Thymus (tissue), 11 donors: Measurements from ENCODE around the gene RNLS. TPM values are rescaled to one million over a fixed set of nuclear protein-coding genes. Genes with fewer than 3 reads are reported as not detected.

Experiments used
- DNase-seq, 9 donors: peaks; one replicate each; pipeline ENCODE4 v3.0.0-alpha.2; 2013; ENCODE audit warnings: low spot score in 9 of 9, low read depth in 6 of 9, missing footprints in 1 of 9
- H3K27ac ChIP-seq, 2 donors: one replicate each; pipeline ENCODE4 v1.5.1; 2013; ENCODE audit warnings: control low read depth in 1 of 2, low read depth in 1 of 2, low read length in 1 of 2, mild to moderate bottlenecking in 1 of 2, moderate library complexity in 1 of 2
- H3K27me3 ChIP-seq, 2 donors: one replicate each; pipeline ENCODE4 v1.5.1; 2013; ENCODE audit warnings: low read length in 1 of 2; ENCODE audit not compliant: control insufficient read depth in 2 of 2, insufficient read depth in 1 of 2
- H3K36me3 ChIP-seq, 2 donors: one replicate each; pipeline ENCODE4 v1.5.1; 2013; ENCODE audit warnings: low read length in 1 of 2, mild to moderate bottlenecking in 1 of 2, moderate library complexity in 1 of 2; ENCODE audit not compliant: control insufficient read depth in 2 of 2, insufficient read depth in 2 of 2
- H3K4me1 ChIP-seq, 2 donors: one replicate each; pipeline ENCODE4 v1.5.1; 2013; ENCODE audit warnings: low read length in 2 of 2; ENCODE audit not compliant: control insufficient read depth in 2 of 2, insufficient read depth in 2 of 2
- H3K4me3 ChIP-seq, 2 donors: one replicate each; pipeline ENCODE4 v1.5.1; 2013; ENCODE audit warnings: low read length in 2 of 2, control low read depth in 1 of 2, mild to moderate bottlenecking in 1 of 2
- H3K9me3 ChIP-seq, 2 donors: one replicate each; pipeline ENCODE4 v1.5.1; 2013; ENCODE audit warnings: low read length in 1 of 2, mild to moderate bottlenecking in 1 of 2; ENCODE audit not compliant: control insufficient read depth in 2 of 2, insufficient read depth in 1 of 2
- WGBS: extraction: QIAGEN DNeasy Blood & Tissue Kit; methylation state at CpG from one replicate; pipeline ENCODE4 v1.1.7; 2013; 5-methylcytosine and 5-hydroxymethylcytosine counted together
- polyA plus RNA-seq: library from polyadenylated mRNA; stranded (reverse); fragments of 200-250 nt; gene quantifications from one replicate; pipeline ENCODE4 v1.2.3, GENCODE V29; 2013
- total RNA-seq: library from RNA; stranded (reverse); fragments of 120-200 nt; gene quantifications from one replicate; pipeline ENCODE4 v1.2.4, GENCODE V29; 2013
- donor health status: healthy.

RNLS gene
- total and polyA plus RNA-seq, 2 donors = 4.3 to 5.0 TPM

DNA sequence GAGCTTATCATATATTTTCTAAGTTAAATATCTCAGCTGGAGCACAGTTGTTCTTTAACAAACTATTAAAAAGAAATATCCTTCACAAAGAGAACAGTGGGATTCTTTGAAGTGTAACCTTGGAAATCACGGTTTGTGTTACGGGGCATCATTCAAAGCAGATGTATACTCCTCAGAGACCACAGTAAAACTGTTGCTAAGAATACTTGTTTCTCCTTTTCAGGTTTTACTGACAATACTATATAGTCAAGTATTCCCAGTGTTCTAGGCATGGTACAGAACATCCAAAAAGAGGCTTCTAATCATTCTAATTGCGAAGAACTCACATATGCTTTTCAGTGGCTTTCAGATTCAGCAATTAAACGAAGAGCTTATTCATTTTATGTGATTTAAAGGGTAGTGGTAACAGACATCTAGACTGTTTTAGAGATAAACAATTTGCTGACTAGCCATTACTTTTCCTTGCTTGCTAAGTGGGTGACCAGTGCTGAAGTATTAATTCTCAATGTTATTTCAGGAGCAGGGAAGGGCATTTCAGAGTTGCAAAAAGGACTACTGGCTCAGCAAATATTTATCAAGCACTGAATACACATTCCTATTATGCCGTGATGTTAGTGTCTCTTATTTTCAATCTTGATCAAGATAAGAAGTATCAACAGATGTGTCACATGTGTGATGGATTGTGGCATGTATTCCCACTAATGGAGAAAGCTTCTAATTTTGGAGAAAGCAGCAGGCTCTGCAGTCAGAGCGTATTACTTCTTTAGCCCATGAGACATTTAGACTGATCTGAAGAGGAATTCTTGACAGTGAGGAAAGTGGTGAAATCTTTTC is 236.8 kb downstream of the RNLS start:
- DNase-seq = no peak
- no peak overlapping the region for H3K27ac ChIP-seq
- 89% methylated on average over 6 of the region's 6 CpGs for WGBS

GRCh38 chr10:88343761-88344484 is 239.2 kb downstream of the RNLS start:
- Histone ChIP-seq H3K27ac (no peak overlapping the region), H3K36me3 (no peaks in the 10 kb centered on the region), H3K27me3 (no peaks in the 10 kb centered on the region), H3K4me1 (no peaks in the 10 kb centered on the region), H3K4me3 (no peak overlapping the region), H3K9me3 (no peaks in the 10 kb centered on the region)
- no peak for DNase-seq
- 95% methylated on average over 2 of the region's 2 CpGs for WGBS

More for the DNA sequence above, 236.8 kb downstream of the RNLS start:
- no peaks in the 10 kb centered on the region for H3K27me3 ChIP-seq
- no peak overlapping the region for H3K4me3 ChIP-seq
- H3K36me3 ChIP-seq = no peaks in the 10 kb centered on the region
- no peaks in the 10 kb centered on the region for H3K9me3 ChIP-seq
- H3K4me1 ChIP-seq = no peaks in the 10 kb centered on the region

DNA sequence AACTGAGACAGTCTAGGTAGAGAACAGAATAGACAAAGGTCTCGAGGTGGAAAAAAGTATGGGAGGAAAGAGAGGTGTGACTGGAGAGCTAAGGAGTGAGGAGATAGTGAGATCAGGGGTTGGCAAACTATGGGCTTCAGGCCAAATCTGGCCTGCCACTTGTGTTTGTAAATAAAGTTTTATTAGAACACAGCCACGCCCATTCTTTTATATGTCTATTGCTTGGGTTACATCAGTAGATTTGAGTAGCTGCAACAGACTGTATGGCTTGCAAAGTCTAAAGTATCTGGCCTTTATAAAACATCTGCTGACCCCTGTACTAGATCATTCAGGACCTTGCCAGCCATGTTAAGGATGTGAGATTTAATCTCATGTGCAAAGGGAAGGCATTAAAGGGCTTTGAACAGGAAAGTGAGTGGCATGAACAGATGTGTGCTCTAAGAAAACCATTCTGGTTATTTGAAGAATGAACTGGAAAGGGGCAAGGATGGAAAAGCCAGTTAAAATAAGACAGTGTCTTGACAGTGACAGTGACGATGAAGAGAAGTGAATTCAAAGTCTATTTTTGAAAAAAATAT is 240.3 kb downstream of the RNLS start:
- H3K27me3 ChIP-seq = no peaks in the 10 kb centered on the region
- H3K27ac ChIP-seq = no peak overlapping the region
- H3K36me3 ChIP-seq = no peaks in the 10 kb centered on the region
- no peaks in the 10 kb centered on the region for H3K9me3 ChIP-seq
- no peak for DNase-seq
- no peak overlapping the region for H3K4me3 ChIP-seq
- H3K4me1 ChIP-seq = no peaks in the 10 kb centered on the region
- 98% methylated on average over 3 of the region's 3 CpGs for WGBS

DNA sequence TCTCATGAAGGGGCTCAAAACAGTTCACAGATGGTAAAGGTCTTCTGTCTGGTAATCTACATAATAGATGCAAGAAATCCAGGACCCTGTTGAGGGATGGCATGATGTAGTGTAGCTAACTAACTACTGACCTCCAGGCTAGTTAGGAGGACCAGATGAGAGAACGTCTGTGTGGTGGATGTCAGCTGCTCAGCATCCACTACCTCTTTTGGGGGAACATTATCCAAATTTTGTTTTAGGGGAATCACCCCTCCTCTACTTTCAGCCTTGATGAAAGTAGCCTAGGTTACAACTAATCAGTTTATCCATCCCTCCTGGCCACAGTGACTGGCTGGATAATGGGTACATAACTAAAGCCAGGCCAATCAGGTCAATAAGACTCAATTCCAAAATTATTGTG is 246.0 kb downstream of the RNLS start:
- WGBS = 98% methylated on average over 1 of the region's 1 CpG
- Histone ChIP-seq H3K27ac (no peak overlapping the region), H3K27me3 (no peaks in the 10 kb centered on the region), H3K4me3 (no peak overlapping the region), H3K9me3 (no peaks in the 10 kb centered on the region), H3K4me1 (no peaks in the 10 kb centered on the region), H3K36me3 (no peaks in the 10 kb centered on the region)
- DNase-seq = no peak

GRCh38 chr10:88336334-88336733 is 246.8 kb downstream of the RNLS start:
- Histone ChIP-seq H3K27me3 (no peaks in the 10 kb centered on the region), H3K9me3 (no peaks in the 10 kb centered on the region), H3K4me1 (peaks cover 0 to 6% of the 10 kb centered on the region in 2 donors), H3K4me3 (no peak overlapping the region), H3K27ac (no peak overlapping the region), H3K36me3 (no peaks in the 10 kb centered on the region)
- DNase-seq = no peak
- WGBS = 93% methylated on average over 4 of the region's 4 CpGs

GRCh38 chr10:88333248-88333630 is 249.9 kb downstream of the RNLS start:
- no peak overlapping the region for H3K27ac ChIP-seq
- H3K36me3 ChIP-seq = no peaks in the 10 kb centered on the region
- H3K9me3 ChIP-seq = no peaks in the 10 kb centered on the region
- WGBS = 73% methylated on average over 3 of the region's 3 CpGs
- H3K27me3 ChIP-seq = no peaks in the 10 kb centered on the region
- DNase-seq = no peak
- no peak overlapping the region for H3K4me3 ChIP-seq
- peaks cover 0 to 6% of the 10 kb centered on the region in 2 donors for H3K4me1 ChIP-seq

GRCh38 chr10:88332503-88333247 is 250.4 kb downstream of the RNLS start:
- Histone ChIP-seq H3K4me3 (no peak overlapping the region), H3K9me3 (no peaks in the 10 kb centered on the region), H3K27me3 (no peaks in the 10 kb centered on the region), H3K4me1 (peaks cover 0 to 6% of the 10 kb centered on the region in 2 donors), H3K27ac (no peak overlapping the region), H3K36me3 (no peaks in the 10 kb centered on the region)
- peak in 1 of 9 donors; percentile 21 for DNase-seq
- WGBS = 70% methylated on average over 3 of the region's 3 CpGs

- Histone ChIP-seq H3K4me1 (peaks cover 0 to 6% of the 10 kb centered on the region in 2 donors), H3K9me3 (no peaks in the 10 kb centered on the region), H3K4me3 (no peak overlapping the region), H3K27me3 (no peaks in the 10 kb centered on the region), H3K36me3 (no peaks in the 10 kb centered on the region), H3K27ac (no peak overlapping the region)
- peak in 1 of 9 donors; percentile 31 for DNase-seq
- WGBS = 6% methylated on average over 1 of the region's 1 CpG
These were observed 252.9 kb downstream of the RNLS start for GRCh38 chr10:88330174-88330573.
